ELR (cell line): ENCODE measurements around the gene ATP11B.

Experiments
- DNase-seq: peaks from one replicate; pipeline ENCODE4 v3.0.0-alpha.2; 2015; ENCODE audit warnings: low read depth

ATP11B gene

GRCh38 chr3:182910936-182911781, 117.9 kb downstream of the ATP11B start:
- DNase-seq = no peak

- DNase-seq = no peak
Observed at GRCh38 chr3:182911782-182912111, 118.4 kb downstream of the ATP11B start.

GRCh38 chr3:182912474-182912873, 119.2 kb downstream of the ATP11B start:
- DNase-seq = no peak

- no peak for DNase-seq
Observed at GRCh38 chr3:182913889-182914288, 120.6 kb downstream of the ATP11B start.

- DNase-seq = no peak
Observed at GRCh38 chr3:182914341-182914740, 121.0 kb downstream of the ATP11B start.

GRCh38 chr3:182917134-182917533, 123.8 kb downstream of the ATP11B start:
- no peak for DNase-seq

GRCh38 chr3:182919866-182920357, 126.6 kb downstream of the ATP11B start:
- DNase-seq = no peak

- DNase-seq = no peak
Observed at GRCh38 chr3:182920515-182921084, 127.3 kb downstream of the ATP11B start.

- no peak for DNase-seq
Observed at GRCh38 chr3:182921665-182922355, 128.5 kb downstream of the ATP11B start.

- peak; percentile 4 for DNase-seq
Observed at GRCh38 chr3:182925330-182925943, 132.1 kb downstream of the ATP11B start.

GRCh38 chr3:182925944-182926337, 132.6 kb downstream of the ATP11B start:
- DNase-seq = no peak

- no peak for DNase-seq
Observed at GRCh38 chr3:182935803-182936202, 142.5 kb downstream of the ATP11B start.

- DNase-seq = no peak
Observed at GRCh38 chr3:182936239-182936917, 143.1 kb downstream of the ATP11B start.

- DNase-seq = no peak
Observed at GRCh38 chr3:182936918-182937285, 143.6 kb downstream of the ATP11B start.

- DNase-seq = no peak
Observed at GRCh38 chr3:182937293-182938051, 144.2 kb downstream of the ATP11B start.

- no peak for DNase-seq
Observed at GRCh38 chr3:182940266-182940808, 147.0 kb downstream of the ATP11B start.

- no peak for DNase-seq
Observed at GRCh38 chr3:182941719-182942118, 148.4 kb downstream of the ATP11B start.

- peak; percentile 25 for DNase-seq
Observed at GRCh38 chr3:182947888-182948287, 154.6 kb downstream of the ATP11B start.

- no peak for DNase-seq
Observed at GRCh38 chr3:182948305-182948704, 155.0 kb downstream of the ATP11B start.

- DNase-seq = no peak
Observed at GRCh38 chr3:182949688-182950087, 156.4 kb downstream of the ATP11B start.
